HG03575 (cell line): ENCODE measurements around the gene PDGFRB.

ENCODE experiments used
- ATAC-seq: cut with Tn5 transposase; IDR thresholded peaks from one replicate; pipeline ENCODE4 v1.9.1; 2021; ENCODE audit not compliant: unreplicated experiment, insufficient number of reproducible peaks, low FRiP score; ENCODE audit errors: extremely low read depth

The PDGFRB gene

GRCh38 chr5:150166650-150167511 lies 11.2 kb upstream of the PDGFRB start, which contains the start of gene CDX1:
TSS of gene CDX1 (plus strand) at chr5:150166778. CDS start at chr5:150166877, 99 bp downstream.
- no peak for ATAC-seq

- no peak for ATAC-seq
Measured at GRCh38 chr5:150166037-150166649, 10.5 kb upstream of the PDGFRB start.

- no peak for ATAC-seq
Measured at GRCh38 chr5:150164211-150164980, 8.8 kb upstream of the PDGFRB start.

GRCh38 chr5:150163547-150164059 lies 8.0 kb upstream of the PDGFRB start:
- ATAC-seq, result no peak

- no peak for ATAC-seq
Measured at GRCh38 chr5:150163035-150163434, 7.4 kb upstream of the PDGFRB start.

GRCh38 chr5:150162142-150162513 lies 6.5 kb upstream of the PDGFRB start:
- ATAC-seq, result no peak

- ATAC-seq, result no peak
Measured at GRCh38 chr5:150161242-150162141, 5.8 kb upstream of the PDGFRB start.

GRCh38 chr5:150160448-150161081 lies 4.9 kb upstream of the PDGFRB start:
- no peak for ATAC-seq

- ATAC-seq, result no peak
Measured at GRCh38 chr5:150159741-150160179, 4.1 kb upstream of the PDGFRB start.

GRCh38 chr5:150159031-150159430 lies 3.4 kb upstream of the PDGFRB start:
- ATAC-seq, result no peak

- no peak for ATAC-seq
Measured at GRCh38 chr5:150158170-150158949, 2.7 kb upstream of the PDGFRB start.

GRCh38 chr5:150157168-150157567 lies 1.5 kb upstream of the PDGFRB start:
- ATAC-seq, result no peak

- ATAC-seq, result no peak
Measured at GRCh38 chr5:150156540-150156939, 895 bp upstream of the PDGFRB start.

- no peak for ATAC-seq
Measured at GRCh38 chr5:150156027-150156368, 353 bp upstream of the PDGFRB start.

- no peak for ATAC-seq
Measured at GRCh38 chr5:150154618-150155128, 972 bp downstream of the PDGFRB start.

GRCh38 chr5:150153957-150154617 lies 1.6 kb downstream of the PDGFRB start:
- ATAC-seq, result no peak

- no peak for ATAC-seq
Measured at GRCh38 chr5:150153483-150153882, 2.2 kb downstream of the PDGFRB start.
